ENCODE measurements around the gene DNAJC17.

DNAJC17 gene, protein sequence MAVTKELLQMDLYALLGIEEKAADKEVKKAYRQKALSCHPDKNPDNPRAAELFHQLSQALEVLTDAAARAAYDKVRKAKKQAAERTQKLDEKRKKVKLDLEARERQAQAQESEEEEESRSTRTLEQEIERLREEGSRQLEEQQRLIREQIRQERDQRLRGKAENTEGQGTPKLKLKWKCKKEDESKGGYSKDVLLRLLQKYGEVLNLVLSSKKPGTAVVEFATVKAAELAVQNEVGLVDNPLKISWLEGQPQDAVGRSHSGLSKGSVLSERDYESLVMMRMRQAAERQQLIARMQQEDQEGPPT

GRCh38 chr15:40807028-40807887 lies at the start of gene DNAJC17, which contains the start of gene ZFYVE19:
Gene DNAJC17 (minus strand): TSS chr15:40807473. CDS start chr15:40807446, 27 bp downstream.
Gene ZFYVE19 (plus strand): TSS chr15:40807089. CDS start chr15:40807590, 501 bp downstream.
- DNase-seq (ENCODE audit: low spot score) = peak; percentile 93

- DNase-seq (ENCODE audit: low spot score) = peak; percentile 51
Measured at GRCh38 chr15:40856746-40857145, 49.5 kb upstream of the DNAJC17 start.

- DNase-seq (ENCODE audit: low spot score) = no peak
Measured at GRCh38 chr15:40855706-40856234, 48.5 kb upstream of the DNAJC17 start.

DNA sequence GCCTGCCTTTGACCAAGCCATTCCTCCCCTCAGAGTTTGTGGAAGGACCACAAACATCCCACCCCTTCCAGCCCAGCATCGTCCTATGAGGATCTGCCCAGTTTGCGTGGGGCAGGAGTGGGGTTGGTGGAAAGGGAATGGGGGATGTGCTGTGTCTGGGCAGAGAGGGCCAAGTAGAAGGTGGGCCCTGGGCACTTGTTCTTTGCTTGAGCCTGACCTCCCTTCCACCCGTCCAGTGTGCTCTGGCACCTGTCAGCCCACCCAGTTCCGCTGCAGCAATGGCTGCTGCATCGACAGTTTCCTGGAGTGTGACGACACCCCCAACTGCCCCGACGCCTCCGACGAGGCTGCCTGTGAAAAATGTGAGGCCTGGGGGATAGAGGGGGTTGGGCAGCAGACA lies 46.9 kb upstream of the DNAJC17 start:
- no peak for DNase-seq (ENCODE audit: low spot score)

DNA sequence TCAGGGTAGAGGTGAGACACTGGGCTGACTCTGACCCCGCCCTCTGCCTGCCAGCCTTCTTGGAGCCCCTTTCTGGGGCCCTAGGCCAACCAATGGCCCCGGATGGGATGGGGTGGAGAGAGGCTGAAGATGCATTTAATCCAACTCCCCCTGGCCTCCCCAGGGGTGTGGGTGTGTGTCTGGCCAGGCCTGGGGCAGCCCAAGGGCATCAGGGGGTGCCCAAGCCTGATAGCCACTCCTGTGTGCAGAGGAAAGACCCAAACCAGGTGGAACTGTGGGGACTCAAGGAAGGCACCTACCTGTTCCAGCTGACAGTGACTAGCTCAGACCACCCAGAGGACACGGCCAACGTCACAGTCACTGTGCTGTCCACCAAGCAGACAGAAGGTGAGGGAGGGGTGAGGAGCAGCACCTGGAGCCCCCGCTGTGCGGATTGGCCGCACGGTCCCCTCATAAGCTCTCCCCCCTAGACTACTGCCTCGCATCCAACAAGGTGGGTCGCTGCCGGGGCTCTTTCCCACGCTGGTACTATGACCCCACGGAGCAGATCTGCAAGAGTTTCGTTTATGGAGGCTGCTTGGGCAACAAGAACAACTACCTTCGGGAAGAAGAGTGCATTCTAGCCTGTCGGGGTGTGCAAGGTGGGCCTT lies 46.1 kb upstream of the DNAJC17 start:
- no peak for DNase-seq (ENCODE audit: low spot score)

- no peak for DNase-seq (ENCODE audit: low spot score)
Measured at GRCh38 chr15:40852529-40852928, 45.3 kb upstream of the DNAJC17 start.

DNA sequence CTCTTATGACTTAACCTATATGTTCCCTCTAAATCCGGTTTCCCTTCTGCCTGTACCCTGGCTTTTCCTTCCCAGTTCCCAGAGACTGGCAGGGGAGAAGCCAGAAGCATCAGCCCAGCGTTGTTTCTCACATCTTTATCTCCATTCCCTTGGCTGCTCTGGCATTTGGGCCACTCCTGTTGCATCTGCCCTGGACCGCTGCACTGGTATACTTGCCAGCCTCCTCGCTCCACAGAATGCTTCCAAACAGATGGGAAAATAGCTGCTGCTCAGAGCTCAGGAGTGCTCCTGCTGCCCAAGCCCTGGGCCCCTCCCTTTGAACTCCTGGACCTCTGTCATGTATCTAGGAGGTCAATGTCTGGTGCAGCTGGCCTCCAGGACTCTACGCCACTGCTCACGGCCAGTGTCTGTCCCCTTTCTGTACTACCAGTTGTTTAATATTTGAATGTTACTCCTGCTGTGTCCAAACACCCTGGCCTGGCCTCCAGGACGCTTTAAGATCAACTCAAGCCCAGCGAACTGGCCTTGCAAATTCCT lies 43.4 kb upstream of the DNAJC17 start:
- DNase-seq (ENCODE audit: low spot score) = no peak

- no peak for DNase-seq (ENCODE audit: low spot score)
Measured at GRCh38 chr15:40847223-40847961, 40.1 kb upstream of the DNAJC17 start.

DNA sequence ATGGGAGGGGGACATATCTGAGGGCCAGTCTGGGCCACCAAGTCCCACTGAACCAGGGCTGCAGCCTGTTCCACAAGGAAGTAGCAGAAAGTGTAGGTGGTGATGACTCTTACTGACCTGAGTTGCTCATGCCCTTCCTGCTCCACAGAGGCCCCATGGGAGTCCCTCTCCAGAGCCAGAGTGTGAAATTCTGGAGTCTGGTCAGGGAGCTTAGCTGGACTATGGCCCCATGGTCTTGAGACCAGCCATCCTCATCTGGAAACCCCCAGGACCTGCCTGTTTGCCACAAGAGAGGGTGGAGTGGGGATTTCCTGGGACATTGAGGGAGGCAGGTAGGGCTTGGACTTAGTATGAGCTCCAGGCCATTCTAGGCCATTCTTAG lies 39.6 kb upstream of the DNAJC17 start:
- DNase-seq (ENCODE audit: low spot score) = no peak

- no peak for DNase-seq (ENCODE audit: low spot score)
Measured at GRCh38 chr15:40845511-40846284, 38.4 kb upstream of the DNAJC17 start.

GRCh38 chr15:40845036-40845435 lies 37.8 kb upstream of the DNAJC17 start:
- no peak for DNase-seq (ENCODE audit: low spot score)

GRCh38 chr15:40844696-40845030 lies 37.4 kb upstream of the DNAJC17 start:
- no peak for DNase-seq (ENCODE audit: low spot score)

GRCh38 chr15:40843885-40844695 lies 36.8 kb upstream of the DNAJC17 start, which contains the start of gene SPINT1:
Gene SPINT1 (plus strand): TSS chr15:40844048. CDS start chr15:40844555, 507 bp downstream.
- no peak for DNase-seq (ENCODE audit: low spot score)

- DNase-seq (ENCODE audit: low spot score) = no peak
Measured at GRCh38 chr15:40843261-40843884, 36.1 kb upstream of the DNAJC17 start.

DNA sequence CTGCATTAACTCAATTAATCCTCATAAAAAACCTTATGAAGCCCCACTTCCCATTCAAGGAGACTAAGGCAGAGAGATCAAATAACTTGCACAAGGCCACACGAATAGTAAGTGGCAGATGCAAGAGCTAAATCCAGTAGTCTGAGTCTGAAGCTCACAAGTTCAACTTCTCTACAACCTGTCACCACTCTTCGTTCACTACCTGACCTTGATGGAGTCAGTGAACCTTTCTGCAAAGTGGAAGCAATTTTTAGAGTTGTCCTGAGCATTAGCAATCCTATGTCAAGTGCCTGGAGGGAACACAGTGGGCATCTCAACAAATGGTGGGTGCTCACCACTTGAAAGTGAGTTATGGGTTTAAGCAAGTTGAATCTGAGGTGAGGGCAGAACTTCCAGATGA lies 34.5 kb upstream of the DNAJC17 start:
- no peak for DNase-seq (ENCODE audit: low spot score)

GRCh38 chr15:40838756-40839155 lies 31.5 kb upstream of the DNAJC17 start:
- DNase-seq (ENCODE audit: low spot score) = no peak

DNA sequence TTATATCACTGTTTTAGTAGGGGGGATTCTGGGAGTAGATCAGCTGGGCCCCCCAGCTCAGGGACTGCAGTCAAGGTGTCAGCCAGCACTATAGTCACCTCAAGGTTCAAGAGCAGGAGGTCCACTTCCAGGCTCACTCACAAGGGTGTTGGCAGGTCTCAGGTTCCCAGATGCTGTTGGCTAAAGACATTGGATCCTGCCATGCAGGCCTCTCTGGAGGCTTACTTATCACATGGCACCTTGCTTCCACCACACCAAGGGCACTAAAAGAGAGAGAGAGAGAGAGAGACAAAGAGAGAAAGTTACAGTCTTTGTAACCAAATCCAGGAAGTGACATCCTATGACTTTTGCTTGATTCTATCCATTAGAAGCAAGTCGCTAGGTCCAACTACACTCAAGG lies 28.7 kb upstream of the DNAJC17 start:
- DNase-seq (ENCODE audit: low spot score) = no peak

DNA sequence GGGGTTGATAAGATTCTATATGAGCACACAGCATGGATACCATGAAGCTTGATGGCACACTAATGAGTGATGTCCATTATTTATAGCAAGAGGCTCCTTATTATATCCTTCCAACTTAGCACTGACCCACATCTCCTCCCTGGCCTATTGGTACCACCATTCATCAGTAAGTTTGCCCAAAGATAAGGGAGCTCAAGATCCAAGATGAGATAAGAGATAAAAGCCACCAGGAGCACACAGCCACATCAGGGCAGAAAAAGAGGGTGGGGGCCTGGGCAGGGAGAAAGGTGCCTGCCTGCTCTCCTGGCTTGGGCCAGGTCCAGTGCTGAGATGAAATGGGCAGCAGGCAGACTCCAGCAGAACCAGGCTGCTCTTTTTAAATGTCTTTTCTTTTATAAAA lies 25.6 kb upstream of the DNAJC17 start:
- DNase-seq (ENCODE audit: low spot score) = no peak

GRCh38 chr15:40831861-40832260 lies 24.6 kb upstream of the DNAJC17 start:
- DNase-seq (ENCODE audit: low spot score) = no peak
